Spleen (tissue), 7 donors: ENCODE measurements around the gene GNPTG.

Experiments
- POLR2A ChIP-seq, 3 donors: fragments of 450-650 bp; IDR thresholded peaks; one replicate each; pipeline ENCODE4 v1.5.1; 2017; ENCODE audit warnings: antibody characterized with exemption in 3 of 3, mild to moderate bottlenecking in 1 of 3
- POLR2AphosphoS5 ChIP-seq, 3 donors: sonication (generic); formaldehyde crosslinking; IDR thresholded peaks; one replicate each; pipeline ENCODE4 v1.5.1; 2017; ENCODE audit warnings: antibody characterized with exemption in 3 of 3
- TF ChIP-seq, protein P1 (sequence below), 11 experiments: fragments of 200-600 bp in 7 of 11; fragments of 450-650 bp in 4 of 11; sonication (generic) in 4 of 11; IDR thresholded peaks in 8 of 11; conservative IDR thresholded peaks in 3 of 11; 1 replicate in 7 of 11; 2 replicates in 4 of 11; pipeline versions ENCODE4 v1.4.0 to v1.8.0; 2016 to 2021; ENCODE audit warnings: antibody characterized with exemption in 11 of 11, inconsistent platforms in 4 of 11, mild to moderate bottlenecking in 1 of 11
- donor health status: DM: no; HTN: no; CAD: no; lungs with moderate emphysema.
- donor health status: DM: no; HTN: no; CAD: no.
- donor health status: DM: no; HTN: no; CAD: no.

DNA sequence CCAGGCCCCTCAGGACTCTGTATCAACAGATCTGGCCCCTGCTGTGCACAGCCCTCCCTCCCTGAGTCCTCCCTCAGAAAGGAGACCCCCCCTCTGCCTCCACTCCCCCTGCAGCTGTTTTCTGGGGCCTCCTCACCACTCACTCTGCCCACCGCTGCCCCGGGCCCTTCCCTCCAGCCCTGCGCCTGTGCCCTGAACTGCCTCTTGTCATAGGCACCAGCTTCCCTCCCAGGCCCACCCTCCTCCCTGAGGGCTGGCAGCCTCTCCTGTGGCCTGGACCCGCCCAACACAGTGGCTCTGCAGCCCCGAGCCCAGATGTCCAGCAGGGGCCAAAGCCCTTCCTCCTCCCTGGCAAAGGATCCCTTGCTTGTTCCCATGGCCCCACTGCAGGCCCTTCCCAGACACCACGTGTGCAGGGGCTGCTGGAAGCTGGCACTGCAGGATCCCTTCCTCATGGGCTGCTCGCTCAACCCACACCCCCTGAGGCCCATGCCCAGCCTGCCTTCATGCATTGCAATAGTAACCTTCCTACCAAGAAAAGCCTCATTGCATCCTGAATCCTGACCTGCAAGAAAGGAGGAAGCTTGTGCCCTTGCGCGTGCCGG lies 25.8 kb downstream of the GNPTG start:
- TF ChIP-seq, protein P1, sequence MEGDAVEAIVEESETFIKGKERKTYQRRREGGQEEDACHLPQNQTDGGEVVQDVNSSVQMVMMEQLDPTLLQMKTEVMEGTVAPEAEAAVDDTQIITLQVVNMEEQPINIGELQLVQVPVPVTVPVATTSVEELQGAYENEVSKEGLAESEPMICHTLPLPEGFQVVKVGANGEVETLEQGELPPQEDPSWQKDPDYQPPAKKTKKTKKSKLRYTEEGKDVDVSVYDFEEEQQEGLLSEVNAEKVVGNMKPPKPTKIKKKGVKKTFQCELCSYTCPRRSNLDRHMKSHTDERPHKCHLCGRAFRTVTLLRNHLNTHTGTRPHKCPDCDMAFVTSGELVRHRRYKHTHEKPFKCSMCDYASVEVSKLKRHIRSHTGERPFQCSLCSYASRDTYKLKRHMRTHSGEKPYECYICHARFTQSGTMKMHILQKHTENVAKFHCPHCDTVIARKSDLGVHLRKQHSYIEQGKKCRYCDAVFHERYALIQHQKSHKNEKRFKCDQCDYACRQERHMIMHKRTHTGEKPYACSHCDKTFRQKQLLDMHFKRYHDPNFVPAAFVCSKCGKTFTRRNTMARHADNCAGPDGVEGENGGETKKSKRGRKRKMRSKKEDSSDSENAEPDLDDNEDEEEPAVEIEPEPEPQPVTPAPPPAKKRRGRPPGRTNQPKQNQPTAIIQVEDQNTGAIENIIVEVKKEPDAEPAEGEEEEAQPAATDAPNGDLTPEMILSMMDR (IDR thresholded peaks at IDR 0.05 in 8 of 11, conservative IDR thresholded peaks at IDR 0.05 in 3 of 11), result no peak
- no peak for TF ChIP-seq POLR2A (IDR thresholded peaks at IDR 0.05)
- no peak for TF ChIP-seq POLR2AphosphoS5 (IDR thresholded peaks at IDR 0.05)
